K562 (cell line): ENCODE measurements around the gene KIAA0513. TPM values are rescaled to one million over a fixed set of nuclear protein-coding genes. Genes with fewer than 3 reads are reported as not detected.

ENCODE experiments used
- ATAC-seq: fragments of 200-7000 bp; cut with Tn5 transposase; 3 replicates; pipeline ENCODE4 v1.9.1; 2020; ENCODE audit warnings: moderate library complexity
- BruUV-seq: library from RNA; stranded (reverse); fragments of 400-500 nt; replicated peaks from 2 replicates; lab custom pipeline; 2021; lab: Mats Ljungman, UMichigan
- CTCF ChIA-PET: fragments of 300-600 bp; formaldehyde crosslinking; extraction: SDS; loops from one replicate; lab custom pipeline; 2021; ENCODE audit warnings: low intra/inter-chr PET ratio; lab: Yijun Ruan, JAX
- POLR2A ChIA-PET: fragments of 300-600, 350-650 bp; sonication (Branson Sonifier 250); formaldehyde crosslinking; extraction: SDS; loops from one replicate; lab custom pipeline; 2021; ENCODE audit warnings: antibody characterized with exemption, inconsistent platforms; lab: Yijun Ruan, JAX
- DNase-seq, 4 experiments: peaks; one replicate each; pipeline versions ENCODE4 v3.0.0 to v3.0.0-alpha.2; 2011 to 2018; ENCODE audit warnings: low spot score in 3 of 4, mixed read lengths in 3 of 4; ENCODE audit errors: extremely low read depth in 1 of 4
- FAIRE-seq: peaks from 2 replicates; lab custom pipeline; 2011; peaks lifted over from hg19 to GRCh38; lab: Jason Lieb, UNC
- H2AFZ ChIP-seq: 2 replicates; pipeline ENCODE4 v1.6.0; 2011; ENCODE audit warnings: low read depth, low read length, control low read depth, inconsistent platforms
- H3K27ac ChIP-seq: fragments of 200-600 bp; 3 replicates; pipeline ENCODE4 v1.8.0; 2011; ENCODE audit warnings: low read depth, mild to moderate bottlenecking, control low read depth, inconsistent platforms, low read length, moderate library complexity, mixed read lengths; ENCODE audit errors: extremely low read depth
- H3K27me3 ChIP-seq, 2 experiments: fragments of 300-600 bp in 1 of 2; 2 replicates in 1 of 2; 3 replicates in 1 of 2; pipeline versions ENCODE4 v1.6.0 to v1.8.0; 2011; ENCODE audit warnings: inconsistent platforms in 2 of 2, low read length in 2 of 2, mild to moderate bottlenecking in 1 of 2, mixed read lengths in 1 of 2, moderate library complexity in 1 of 2; ENCODE audit not compliant: control insufficient read depth in 2 of 2, insufficient read depth in 2 of 2
- H3K36me3 ChIP-seq: fragments of 300-600 bp; 3 replicates; pipeline ENCODE4 v1.8.0; 2011; ENCODE audit warnings: mild to moderate bottlenecking, low read length, inconsistent platforms; ENCODE audit not compliant: control insufficient read depth, insufficient read depth
- H3K4me1 ChIP-seq, 2 experiments: fragments of 200-600 bp in 1 of 2; replicated peaks in 1 of 2; 2 replicates in 1 of 2; 3 replicates in 1 of 2; pipeline versions ENCODE4 v1.5.1 to v1.8.0; 2011; ENCODE audit warnings: inconsistent platforms in 2 of 2, low read length in 2 of 2, mild to moderate bottlenecking in 1 of 2, mixed read lengths in 1 of 2, moderate library complexity in 1 of 2; ENCODE audit not compliant: control insufficient read depth in 2 of 2, insufficient read depth in 2 of 2
- H3K4me2 ChIP-seq: 2 replicates; pipeline ENCODE4 v1.6.1; 2011; ENCODE audit warnings: low read length, control low read depth, inconsistent platforms, mixed read lengths; ENCODE audit not compliant: insufficient read depth
- H3K4me3 ChIP-seq: fragments of 200-600 bp; sonication (generic), shearing (Covaris generic); 2 replicates; pipeline ENCODE4 v1.5.1; 2016; ENCODE audit warnings: control low read depth, inconsistent platforms
- H3K79me2 ChIP-seq: fragments of 200-600 bp; 3 replicates; pipeline ENCODE4 v1.8.0; 2011; ENCODE audit warnings: low read length, inconsistent platforms; ENCODE audit not compliant: control insufficient read depth, insufficient read depth
- H3K9ac ChIP-seq, 2 experiments: 2 replicates each; pipeline versions ENCODE4 v1.6.0 to v1.6.1; 2011; ENCODE audit warnings: low read depth in 2 of 2, low read length in 2 of 2, control low read depth in 1 of 2, inconsistent platforms in 1 of 2, mild to moderate bottlenecking in 1 of 2, mixed read lengths in 1 of 2; ENCODE audit not compliant: insufficient read depth in 1 of 2
- H3K9me1 ChIP-seq: one replicate; pipeline ENCODE4 v1.6.0; 2011; ENCODE audit warnings: inconsistent platforms, mild to moderate bottlenecking, low read length, moderate library complexity; ENCODE audit not compliant: control insufficient read depth, insufficient read depth
- H3K9me3 ChIP-seq: replicated peaks from 2 replicates; pipeline ENCODE4 v1.5.1; 2011; ENCODE audit warnings: low read depth, low read length, inconsistent platforms; ENCODE audit not compliant: control insufficient read depth, insufficient read depth
- H4K20me1 ChIP-seq: replicated peaks from 2 replicates; pipeline ENCODE4 v1.6.1; 2011; ENCODE audit warnings: low read length, inconsistent platforms, mixed read lengths; ENCODE audit not compliant: control insufficient read depth, insufficient read depth
- BRD4 ChIP-seq: fragments of 200-600 bp; sonication (generic); IDR thresholded peaks from 2 replicates; pipeline ENCODE4 v1.6.1; 2017; ENCODE audit warnings: inconsistent platforms
- EGR1 ChIP-seq: fragments of 450-650 bp; conservative IDR thresholded peaks from 2 replicates; pipeline ENCODE4 v1.6.1; 2017; ENCODE audit warnings: mild to moderate bottlenecking
- MCM7 ChIP-seq, 2 experiments: fragments of 450-650 bp; IDR thresholded peaks; 2 replicates each; pipeline ENCODE4 v1.6.1; 2016 to 2018
- NCOA1 ChIP-seq: fragments of 450-650 bp; IDR thresholded peaks from 2 replicates; pipeline ENCODE4 v1.6.1; 2016; ENCODE audit warnings: low read depth
- NFIX ChIP-seq: fragments of 250-450 bp; sonication (Bioruptor Pico); IDR thresholded peaks from 2 replicates; pipeline ENCODE4 v1.4.0; 2020; ENCODE audit warnings: low read depth, mild to moderate bottlenecking, moderate library complexity
- RBM25 ChIP-seq: fragments of 200-400 bp; formaldehyde crosslinking; IDR thresholded peaks from 2 replicates; pipeline ENCODE4 v1.6.1; 2018; ENCODE audit warnings: low read length, low read depth, moderate library complexity; ENCODE audit not compliant: severe bottlenecking
- RHOXF2B ChIP-seq: fragments of 250-450 bp; sonication (Bioruptor Pico); conservative IDR thresholded peaks from 2 replicates; pipeline ENCODE4 v1.5.1; 2021
- SMARCB1 ChIP-seq: IDR thresholded peaks from 2 replicates; pipeline ENCODE4 v1.6.1; 2011; ENCODE audit warnings: improper control_type of control experiment, low read depth; ENCODE audit not compliant: insufficient read length
- ZFP36 ChIP-seq: fragments of 150-350 bp; IDR thresholded peaks from 2 replicates; pipeline ENCODE4 v1.6.1; 2018; ENCODE audit warnings: low read length, low read depth; ENCODE audit not compliant: partially characterized antibody
- ZNF24 ChIP-seq: fragments of 450-650 bp; IDR thresholded peaks from 2 replicates; pipeline ENCODE4 v1.6.1; 2016
- WGBS: fragments of 100-300 bp; shearing (Covaris generic); methylation state at CpG from one replicate; pipeline ENCODE4 v1.1.6; 2016; ENCODE audit warnings: low coverage, mixed read lengths; ENCODE audit not compliant: insufficient coverage; ENCODE audit errors: missing lambda C conversion rate; 5-methylcytosine and 5-hydroxymethylcytosine counted together
- in situ Hi-C: fragments of 300-500 bp; cut with MboI; formaldehyde crosslinking; loops from 4 replicates; pipeline ENCODE4 v1.15.0; 2018; ENCODE audit warnings: inconsistent platforms, mixed read lengths
- intact Hi-C: fragments of 100-400 bp; cut with micrococcal nuclease; formaldehyde crosslinking; loops from 2 replicates; pipeline ENCODE4 v1.14.2; 2022
- polyA plus RNA-seq, 8 experiments: library from polyadenylated mRNA; depleted of rRNA in 4 of 8; stranded (reverse) in 5 of 8; unstranded in 3 of 8; fragments of >200 nt; fragmentation: Nextera tagmentation in 2 of 8; fragmentation: Illumina TruSeq in 1 of 8; extraction: Ambion mirVana in 2 of 8; extraction: Trizol in 1 of 8; gene quantifications; 2 replicates each; pipeline versions ENCODE4 v1.2.1 to v1.2.3, GENCODE V29; 2011 to 2014; ENCODE audit warnings: inconsistent platforms in 1 of 8, missing spikeins in 1 of 8
- total RNA-seq, 7 experiments: library from RNA; depleted of rRNA in 6 of 7; stranded (reverse); fragments of >200 nt in 6 of 7; fragmentation: Illumina TruSeq in 2 of 7; extraction: Trizol in 2 of 7; gene quantifications; 2 replicates each; pipeline versions ENCODE4 v1.2.1 to v1.2.3, GENCODE V29; 2011 to 2021; ENCODE audit warnings: low replicate concordance in 1 of 7

Gene KIAA0513
- total and polyA plus RNA-seq, 9 of the 15 experiments (the other 6 are each of a cell fraction or from before 2014, with no cell fraction given), result 0.18 to 13.7 (median 10.2) TPM

- no TSS peak for BruUV-seq
- POLR2A ChIA-PET, result no interaction called here
- no peak overlapping the region for H3K4me2 ChIP-seq
These were observed 8.9 kb upstream of the KIAA0513 start for GRCh38 chr16:85018529-85019236.

GRCh38 chr16:85019659-85020245, 7.8 kb upstream of the KIAA0513 start:
- peak overlapping the region in 1 of 2 experiments; percentile 18; a peak in 1 of 4 replicates for H3K9ac ChIP-seq
- no peaks in the 10 kb centered on the region for H3K36me3 ChIP-seq
- peaks cover 0 to 9% of the 10 kb centered on the region in 2 experiments; a peak in 3 of 5 replicates for H3K4me1 ChIP-seq
- H3K27me3 ChIP-seq, result peaks cover 6 to 12% of the 10 kb centered on the region in 2 experiments; a peak in 4 of 5 replicates
- H3K4me2 ChIP-seq, result no peak overlapping the region
- ChIA-PET POLR2A (interaction anchor here (0.6 to 1.0 kb wide), 3 partner anchors 19 to 410 kb away, joined by 3 read pairs; no protein-coding TSS in a partner anchor), CTCF (interaction anchor here (0.8 kb wide), 1 partner anchor 8 kb away, joined by 3 read pairs; the partner anchor contains the start of gene ZDHHC7)
- in situ Hi-C loops (no loop called here), intact Hi-C loops (no loop called here)
- FAIRE-seq, result no peak
- no peak overlapping the region for H3K4me3 ChIP-seq
- no peak for DNase-seq
- WGBS, result 35% methylated on average over 9 of the region's 9 CpGs
- no peaks in the 10 kb centered on the region for H4K20me1 ChIP-seq
- no peaks in the 10 kb centered on the region for H3K9me1 ChIP-seq
- no peak overlapping the region for H2AFZ ChIP-seq
- no peak overlapping the region for H3K27ac ChIP-seq
- no peaks in the 10 kb centered on the region for H3K9me3 ChIP-seq
- no peaks in the 10 kb centered on the region for H3K79me2 ChIP-seq
- TF ChIP-seq ZFP36 (peak; percentile 69), RBM25 (peak; percentile 54), ZNF24 (peak; percentile 36; the same call in 1 of the 2 replicates), NCOA1 (no peak)
- no peak for ATAC-seq
- no TSS peak for BruUV-seq

More at GRCh38 chr16:85018529-85019236, 8.9 kb upstream of the KIAA0513 start:
- WGBS, result 29% methylated on average over 19 of the region's 19 CpGs
- intact Hi-C loops (no loop called here), in situ Hi-C loops (no loop called here)
- Histone ChIP-seq H3K4me1 (peaks cover 0 to 9% of the 10 kb centered on the region in 2 experiments; a peak in 4 of 5 replicates), H3K4me3 (no peak overlapping the region), H3K27me3 (peaks cover 6 to 12% of the 10 kb centered on the region in 2 experiments; a peak in 4 of 5 replicates), H3K36me3 (no peaks in the 10 kb centered on the region), H3K9me3 (no peaks in the 10 kb centered on the region), H2AFZ (no peak overlapping the region), H3K27ac (no peak overlapping the region), H3K79me2 (no peaks in the 10 kb centered on the region), H3K9me1 (no peaks in the 10 kb centered on the region), H3K9ac (0 out of 4 replicates have a peak overlapping the region, but pooled peaks of 1 of the 2 experiments have one; percentile 11), H4K20me1 (no peaks in the 10 kb centered on the region)
- no peak for FAIRE-seq
- ATAC-seq, result no peak
- TF ChIP-seq BRD4 (no peak), NFIX (CRISPR knock-in tag) (no peak), SMARCB1 (no peak), MCM7 (IDR thresholded peaks at IDR 0.05) (0 out of 4 replicates have a peak, but pooled peaks of 1 of the 2 experiments have one; percentile 74), EGR1 (peak; percentile 31), RHOXF2B (no peak)
- DNase-seq, result no peak
- CTCF ChIA-PET, result interaction anchor here (0.8 kb wide), 1 partner anchor 7 kb away, joined by 3 read pairs; the partner anchor contains the start of gene ZDHHC7
